Naive thymus-derived CD4-positive, alpha-beta T cell (primary cell): ENCODE data around the gene TMEM167A. TPM values are rescaled to one million over a fixed set of nuclear protein-coding genes. Genes with fewer than 3 reads are reported as not detected.

ENCODE experiments used
- ATAC-seq: fragments of 150-1000 bp; cut with Tn5 transposase; 2 replicates; pipeline ENCODE4 v1.10.0; 2021; ENCODE audit warnings: mild to moderate bottlenecking, moderate library complexity
- CTCF ChIA-PET: fragments of 350-600 bp; sonication (Branson Sonifier 250); formaldehyde crosslinking; loops from one replicate; lab custom pipeline; 2021; ENCODE audit warnings: antibody characterized with exemption; lab: Charles Lee
- POLR2A ChIA-PET: fragments of 350-600 bp; sonication (Branson Sonifier 250); formaldehyde crosslinking; loops from one replicate; lab custom pipeline; 2021; ENCODE audit warnings: antibody characterized with exemption, inconsistent platforms; lab: Charles Lee
- DNase-seq, 9 donors: peaks; one replicate each; pipeline versions ENCODE4 v3.0.0 to v3.0.0-alpha.2; 2020 to 2022; ENCODE audit warnings: mixed read lengths in 1 of 9
- H3K27ac ChIP-seq: one replicate; pipeline ENCODE4 v1.7.0; 2013; ENCODE audit warnings: mild to moderate bottlenecking, low read depth, low read length, moderate library complexity
- H3K27me3 ChIP-seq, 2 donors: one replicate each; pipeline ENCODE4 v1.7.0; 2013; ENCODE audit warnings: low read length in 2 of 2, mild to moderate bottlenecking in 2 of 2, moderate library complexity in 2 of 2; ENCODE audit not compliant: control insufficient read depth in 2 of 2, insufficient read depth in 2 of 2
- H3K36me3 ChIP-seq, 3 experiments: 1 replicate in 2 of 3; 2 replicates in 1 of 3; pipeline ENCODE4 v1.7.0; 2013; ENCODE audit warnings: low read length in 3 of 3, mild to moderate bottlenecking in 3 of 3, moderate library complexity in 1 of 3; ENCODE audit not compliant: insufficient read depth in 3 of 3, control insufficient read depth in 2 of 3
- H3K4me1 ChIP-seq, 2 donors: one replicate each; pipeline ENCODE4 v1.7.0; 2013; ENCODE audit warnings: low read length in 2 of 2, mild to moderate bottlenecking in 2 of 2, moderate library complexity in 1 of 2; ENCODE audit not compliant: control insufficient read depth in 2 of 2, insufficient read depth in 2 of 2
- H3K4me3 ChIP-seq: 2 replicates; pipeline ENCODE4 v1.7.0; 2013; ENCODE audit warnings: mild to moderate bottlenecking, low read length
- H3K9me3 ChIP-seq, 3 experiments: 1 replicate in 2 of 3; 2 replicates in 1 of 3; pipeline ENCODE4 v1.7.0; 2013; ENCODE audit warnings: low read length in 3 of 3; ENCODE audit not compliant: control insufficient read depth in 2 of 3
- H3K27ac Mint-ChIP-seq, 9 donors: one replicate each; pipeline ENCODE4 v1.8.0; 2020 to 2022; ENCODE audit warnings: mixed read lengths in 9 of 9, mild to moderate bottlenecking in 8 of 9, moderate library complexity in 5 of 9, inconsistent platforms in 2 of 9
- H3K27me3 Mint-ChIP-seq, 5 donors: one replicate each; pipeline ENCODE4 v1.8.0; 2021 to 2022; ENCODE audit warnings: mixed read lengths in 5 of 5, mild to moderate bottlenecking in 1 of 5
- H3K36me3 Mint-ChIP-seq, 5 donors: one replicate each; pipeline ENCODE4 v1.8.0; 2020 to 2022; ENCODE audit warnings: mixed read lengths in 5 of 5, mild to moderate bottlenecking in 3 of 5, inconsistent platforms in 1 of 5
- H3K4me1 Mint-ChIP-seq, 7 donors: one replicate each; pipeline ENCODE4 v1.8.0; 2020 to 2022; ENCODE audit warnings: mixed read lengths in 7 of 7, mild to moderate bottlenecking in 3 of 7, inconsistent platforms in 1 of 7
- H3K4me3 Mint-ChIP-seq, 10 donors: one replicate each; pipeline ENCODE4 v1.8.0; 2020 to 2022; ENCODE audit warnings: mild to moderate bottlenecking in 10 of 10, mixed read lengths in 10 of 10, moderate library complexity in 6 of 10, inconsistent platforms in 2 of 10
- H3K9me3 Mint-ChIP-seq, 11 donors: one replicate each; pipeline ENCODE4 v1.8.0; 2020 to 2022; ENCODE audit warnings: mixed read lengths in 11 of 11, mild to moderate bottlenecking in 4 of 11, inconsistent platforms in 1 of 11, moderate library complexity in 1 of 11
- intact Hi-C, 2 donors: fragments of 100-400 bp; cut with micrococcal nuclease; formaldehyde crosslinking; loops; one replicate each; pipeline ENCODE4 v1.15.1; 2023
- polyA plus RNA-seq, 2 donors: library from polyadenylated mRNA; unstranded; fragments of 300-500 nt; fragmentation: Illumina TruSeq; gene quantifications; one replicate each; pipeline ENCODE4 v1.2.3, GENCODE V29; 2021
- total RNA-seq, 6 experiments: library from RNA in 5 of 6; stranded (reverse) in 5 of 6; gene quantifications; 1 replicate in 5 of 6; 2 replicates in 1 of 6; pipeline ENCODE4 v1.2.3 and lab custom pipeline; 2021 to 2026

TMEM167A gene
- total and polyA plus RNA-seq, 7 experiments from 2014 or later, result 28.6 to 73.4 (median 42.3) TPM

GRCh38 chr5:83099445-83099844 lies 22.3 kb upstream of the TMEM167A start:
- intact Hi-C loops, result no loop called here
- Mint-ChIP-seq H3K27me3 (no peaks in the 10 kb centered on the region), H3K27ac (no peak overlapping the region)

GRCh38 chr5:83099001-83099400 lies 21.8 kb upstream of the TMEM167A start:
- ChIA-PET CTCF (no interaction called here), POLR2A (no interaction called here)
- Histone ChIP-seq H3K27me3 (no peaks in the 10 kb centered on the region), H3K36me3 (no peaks in the 10 kb centered on the region), H3K4me1 (no peaks in the 10 kb centered on the region), H3K9me3 (peaks cover 0 to under 1% (median 0%) of the 10 kb centered on the region in 3 experiments), H3K27ac (no peak overlapping the region), H3K4me3 (no peak overlapping the region)
- H3K4me1 Mint-ChIP-seq, result peaks cover 0 to 9% (median 5%) of the 10 kb centered on the region in 7 donors
- H3K36me3 Mint-ChIP-seq, result peaks cover 5 to 14% (median 8%) of the 10 kb centered on the region in 5 donors
- DNase-seq (no peak), ATAC-seq (no peak)
- no peak overlapping the region for H3K27ac Mint-ChIP-seq
- peaks cover 0 to 20% (median 6%) of the 10 kb centered on the region in 11 donors for H3K9me3 Mint-ChIP-seq
- H3K27me3 Mint-ChIP-seq, result no peaks in the 10 kb centered on the region
- intact Hi-C loops, result no loop called here
- no peak overlapping the region for H3K4me3 Mint-ChIP-seq

More at GRCh38 chr5:83099445-83099844, 22.3 kb upstream of the TMEM167A start:
- no peak overlapping the region for H3K27ac ChIP-seq
- H3K9me3 ChIP-seq, result no peaks in the 10 kb centered on the region
- H3K4me3 ChIP-seq, result no peak overlapping the region
- H3K4me3 Mint-ChIP-seq, result no peak overlapping the region
- DNase-seq, result no peak
- ATAC-seq, result no peak
- ChIA-PET POLR2A (no interaction called here), CTCF (no interaction called here)
- no peaks in the 10 kb centered on the region for H3K4me1 ChIP-seq
- peaks cover 0 to 15% (median 2%) of the 10 kb centered on the region in 11 donors for H3K9me3 Mint-ChIP-seq
- H3K4me1 Mint-ChIP-seq, result peaks cover 0 to 9% (median 5%) of the 10 kb centered on the region in 7 donors
- H3K36me3 ChIP-seq, result no peaks in the 10 kb centered on the region
- peaks cover under 1 to 11% (median 8%) of the 10 kb centered on the region in 5 donors for H3K36me3 Mint-ChIP-seq
- no peaks in the 10 kb centered on the region for H3K27me3 ChIP-seq

GRCh38 chr5:83097689-83098231 lies 20.6 kb upstream of the TMEM167A start:
- Mint-ChIP-seq H3K27ac (no peak overlapping the region), H3K36me3 (peaks cover 8 to 24% (median 16%) of the 10 kb centered on the region in 5 donors), H3K27me3 (no peaks in the 10 kb centered on the region), H3K4me3 (no peak overlapping the region), H3K9me3 (peaks cover 0 to 32% (median 15%) of the 10 kb centered on the region in 11 donors), H3K4me1 (peaks cover 3 to 16% (median 10%) of the 10 kb centered on the region in 7 donors)
- DNase-seq, result no peak
- Histone ChIP-seq H3K4me1 (no peaks in the 10 kb centered on the region), H3K9me3 (peaks cover 0 to 4% (median 0%) of the 10 kb centered on the region in 3 experiments), H3K27me3 (no peaks in the 10 kb centered on the region), H3K36me3 (no peaks in the 10 kb centered on the region), H3K27ac (no peak overlapping the region), H3K4me3 (no peak overlapping the region)
- ChIA-PET CTCF (no interaction called here), POLR2A (no interaction called here)
- intact Hi-C loops, result no loop called here
- no peak for ATAC-seq

- Mint-ChIP-seq H3K4me1 (peaks cover 12 to 26% (median 17%) of the 10 kb centered on the region in 7 donors), H3K36me3 (peaks cover 8 to 28% (median 16%) of the 10 kb centered on the region in 5 donors), H3K9me3 (peaks cover 0 to 37% (median 19%) of the 10 kb centered on the region in 11 donors), H3K27ac (no peak overlapping the region), H3K27me3 (no peaks in the 10 kb centered on the region), H3K4me3 (no peak overlapping the region)
- Histone ChIP-seq H3K27me3 (no peaks in the 10 kb centered on the region), H3K4me1 (peaks cover 5 to 7% of the 10 kb centered on the region in 2 donors), H3K36me3 (no peaks in the 10 kb centered on the region), H3K4me3 (no peak overlapping the region), H3K9me3 (peaks cover 0 to 4% (median 0%) of the 10 kb centered on the region in 3 experiments), H3K27ac (no peak overlapping the region)
- ATAC-seq (no peak), DNase-seq (no peak)
- ChIA-PET CTCF (no interaction called here), POLR2A (no interaction called here)
- intact Hi-C loops, result no loop called here
Measured at GRCh38 chr5:83096660-83097339, 19.6 kb upstream of the TMEM167A start.

GRCh38 chr5:83095957-83096539 lies 18.9 kb upstream of the TMEM167A start:
- ChIA-PET POLR2A (no interaction called here), CTCF (no interaction called here)
- peaks cover 7 to 11% of the 10 kb centered on the region in 2 donors for H3K4me1 ChIP-seq
- no peaks in the 10 kb centered on the region for H3K36me3 ChIP-seq
- intact Hi-C loops, result no loop called here
- Mint-ChIP-seq H3K4me1 (peaks cover 12 to 33% (median 25%) of the 10 kb centered on the region in 7 donors), H3K4me3 (no peak overlapping the region), H3K9me3 (peaks cover 0 to 37% (median 20%) of the 10 kb centered on the region in 11 donors), H3K27ac (no peak overlapping the region), H3K36me3 (peaks cover 8 to 32% (median 16%) of the 10 kb centered on the region in 5 donors), H3K27me3 (no peaks in the 10 kb centered on the region)
- peaks cover 0 to 4% (median 0%) of the 10 kb centered on the region in 3 experiments for H3K9me3 ChIP-seq
- H3K27ac ChIP-seq, result no peak overlapping the region
- no peak for DNase-seq
- no peak for ATAC-seq
- H3K4me3 ChIP-seq, result no peak overlapping the region
- H3K27me3 ChIP-seq, result no peaks in the 10 kb centered on the region

- POLR2A ChIA-PET, result no interaction called here
- H3K9me3 Mint-ChIP-seq, result peaks cover 0 to 37% (median 22%) of the 10 kb centered on the region in 11 donors
- H3K36me3 Mint-ChIP-seq, result peaks cover 10 to 35% (median 18%) of the 10 kb centered on the region in 5 donors
- no peaks in the 10 kb centered on the region for H3K36me3 ChIP-seq
- H3K27me3 ChIP-seq, result no peaks in the 10 kb centered on the region
- H3K4me1 Mint-ChIP-seq, result peaks cover 12 to 39% (median 31%) of the 10 kb centered on the region in 7 donors
- DNase-seq (no peak), ATAC-seq (no peak)
- H3K4me3 ChIP-seq, result no peak overlapping the region
- intact Hi-C loops, result no loop called here
- no peak overlapping the region for H3K27ac Mint-ChIP-seq
- CTCF ChIA-PET, result interaction anchor here (1.0 kb wide), 1 partner anchor 13 kb away, joined by 4 read pairs; no protein-coding TSS in a partner anchor
- H3K4me3 Mint-ChIP-seq, result no peak overlapping the region
- H3K9me3 ChIP-seq, result peaks cover 0 to 4% (median 0%) of the 10 kb centered on the region in 3 experiments
- no peak overlapping the region for H3K27ac ChIP-seq
- H3K4me1 ChIP-seq, result peaks cover 7 to 11% of the 10 kb centered on the region in 2 donors
- no peaks in the 10 kb centered on the region for H3K27me3 Mint-ChIP-seq
Measured at GRCh38 chr5:83095163-83095956, 18.2 kb upstream of the TMEM167A start.
